Gastrocnemius medialis (tissue), 4 donors: ENCODE measurements around the gene BRI3BP.

Experiments used
- CTCF ChIP-seq, 5 experiments: fragments of 450-650 bp in 3 of 5; fragments of 200-600 bp in 2 of 5; sonication (generic) in 2 of 5; IDR thresholded peaks in 4 of 5; conservative IDR thresholded peaks in 1 of 5; 1 replicate in 4 of 5; 2 replicates in 1 of 5; pipeline ENCODE4 v1.5.1; 2016 to 2019; ENCODE audit warnings: antibody characterized with exemption in 5 of 5, mild to moderate bottlenecking in 3 of 5, moderate library complexity in 3 of 5
- POLR2A ChIP-seq, 2 donors: fragments of 450-650 bp; IDR thresholded peaks; one replicate each; pipeline ENCODE4 v1.6.1; 2017; ENCODE audit warnings: antibody characterized with exemption in 2 of 2, mild to moderate bottlenecking in 2 of 2, moderate library complexity in 2 of 2

- TF ChIP-seq CTCF (IDR thresholded peaks at IDR 0.05 in 4 of 5, conservative IDR thresholded peaks at IDR 0.05 in 1 of 5) (no peak), POLR2A (IDR thresholded peaks at IDR 0.05) (no peak)
These were observed 11.2 kb downstream of the BRI3BP start for GRCh38 chr12:125004621-125005020.
